GM21723 (cell line): ENCODE measurements around the gene VPS4B.
"Not testable (repeated sequence)": the region's sequence is repeated elsewhere in the genome, so short reads cannot be mapped to it uniquely, and the experiment has no call there.

Experiments used
- ATAC-seq: cut with Tn5 transposase; IDR thresholded peaks from one replicate; pipeline ENCODE4 v1.9.1; 2021; ENCODE audit warnings: mild to moderate bottlenecking, moderate library complexity; ENCODE audit not compliant: unreplicated experiment

Gene VPS4B

GRCh38 chr18:63422087-63422863 is at the start of gene VPS4B:
Gene VPS4B, minus strand, starts transcription at chr18:63422476. Its CDS starts 217 bp downstream, at chr18:63422259.
- ATAC-seq = peak; percentile 97

DNA sequence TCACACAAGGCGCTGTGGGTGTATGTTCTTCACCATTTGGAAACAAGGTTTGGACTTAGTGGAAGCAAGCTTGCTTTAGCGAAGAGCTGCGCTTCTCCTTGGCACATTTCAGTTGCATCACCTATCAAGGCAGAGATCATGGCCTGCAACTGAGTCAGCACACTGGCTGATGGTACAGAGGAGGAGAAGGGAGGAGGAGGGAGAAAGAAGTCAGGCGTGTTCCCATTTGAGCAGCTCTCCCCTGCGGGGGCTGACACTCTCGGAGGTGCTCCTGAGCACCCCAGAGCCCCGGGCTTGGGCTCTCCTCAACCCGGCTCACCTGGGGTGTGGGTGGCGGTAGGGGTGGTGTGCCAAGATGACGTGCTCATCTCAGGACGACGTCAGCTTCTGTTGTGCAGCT is 48.5 kb upstream of the VPS4B start:
- ATAC-seq = no peak

DNA sequence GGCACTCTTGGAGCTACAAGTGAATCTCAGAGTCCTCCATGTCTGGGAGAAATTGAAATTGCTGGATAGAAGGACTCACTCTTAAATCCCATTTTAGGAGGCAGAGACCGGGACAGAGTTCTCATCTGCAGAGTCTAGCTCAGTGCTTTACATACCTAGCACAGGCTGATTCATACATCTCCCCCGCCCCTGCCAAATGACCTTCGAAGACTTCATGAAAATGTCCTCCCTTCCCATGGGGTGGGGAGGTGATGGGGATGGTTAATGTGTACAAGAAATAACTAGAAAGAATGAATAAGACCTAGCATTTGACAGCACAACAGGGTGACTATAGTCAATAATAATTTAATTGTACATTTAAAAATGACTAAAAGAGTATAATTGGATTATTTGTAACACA is 46.3 kb upstream of the VPS4B start:
- ATAC-seq = no peak

DNA sequence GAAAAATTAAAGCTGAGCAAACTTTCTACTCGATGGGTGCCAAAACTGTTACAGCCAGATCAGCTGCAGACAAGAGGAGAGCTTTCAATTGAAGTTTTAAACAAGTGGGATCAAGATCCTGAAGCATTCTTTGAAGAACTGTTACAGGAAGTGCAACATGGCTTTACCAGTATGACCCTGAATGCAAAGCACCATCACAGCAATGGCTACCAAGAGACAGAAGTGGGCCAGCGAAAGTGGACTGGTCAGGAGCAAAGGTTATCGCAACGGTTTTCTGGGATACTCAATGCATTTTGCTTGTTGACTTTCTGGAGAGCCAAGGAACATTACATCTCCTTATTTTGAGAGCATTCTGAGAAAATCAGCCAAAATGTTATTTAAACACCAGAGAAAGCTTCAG is 45.4 kb upstream of the VPS4B start:
- ATAC-seq = no peak

- no peak for ATAC-seq
These were observed 42.8 kb upstream of the VPS4B start for GRCh38 chr18:63465059-63465458.

DNA sequence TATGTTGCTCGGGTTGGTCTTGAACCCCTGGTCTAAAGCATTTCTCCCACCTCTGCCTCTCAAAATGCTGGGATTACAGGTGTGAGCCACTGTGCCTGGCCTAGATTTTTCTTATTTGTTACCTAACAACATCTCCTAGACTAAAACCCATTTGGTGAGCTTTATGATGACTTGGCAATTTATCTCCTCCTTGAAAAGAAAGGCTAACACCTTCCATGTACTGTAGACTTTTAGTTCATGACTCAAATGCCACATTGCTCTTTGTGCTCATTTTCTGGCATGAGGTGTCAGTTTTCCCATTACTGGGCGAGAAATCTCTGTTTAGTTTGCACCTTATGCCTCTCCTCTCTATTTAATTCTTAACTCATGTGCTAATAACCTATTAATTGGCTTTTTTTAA is 42.2 kb upstream of the VPS4B start:
- ATAC-seq = no peak

DNA sequence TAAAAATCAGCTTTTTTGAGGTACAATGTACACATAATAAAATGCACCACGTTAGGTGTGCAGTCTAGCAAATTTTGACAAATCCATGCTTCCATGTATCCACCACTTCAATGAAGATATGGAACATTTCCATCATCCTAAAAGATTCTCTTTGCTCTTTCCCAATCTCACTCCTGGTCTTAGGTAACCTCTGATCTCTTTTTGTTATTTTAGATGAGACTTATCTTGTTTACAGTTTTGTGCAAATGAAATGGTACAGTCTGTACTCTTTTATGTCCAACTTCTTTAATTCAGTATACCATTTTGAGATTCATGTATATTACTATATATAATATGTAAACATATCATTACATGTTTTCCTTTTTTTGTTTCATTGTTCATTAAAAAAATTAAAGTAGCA is 38.1 kb upstream of the VPS4B start:
- no peak for ATAC-seq

DNA sequence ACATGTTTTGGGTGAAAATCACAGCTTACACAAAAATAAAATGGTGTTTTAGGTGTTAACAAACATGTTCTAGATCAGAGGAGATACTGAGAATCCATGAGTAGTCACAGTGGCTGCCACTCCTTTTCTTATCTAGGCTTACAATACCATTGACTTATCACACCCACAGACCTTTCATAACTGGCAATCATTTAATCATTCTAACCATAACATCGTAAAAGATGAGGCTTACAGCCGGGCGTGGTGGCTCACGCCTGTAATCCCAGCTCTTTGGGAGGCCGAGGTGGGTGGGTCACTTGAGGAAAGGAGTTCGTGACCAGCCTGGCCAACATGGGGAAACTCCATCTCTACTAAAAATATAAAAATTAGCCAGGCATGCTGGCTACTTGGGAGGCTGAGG is 35.7 kb upstream of the VPS4B start:
- no peak for ATAC-seq

GRCh38 chr18:63454497-63454896 is 32.2 kb upstream of the VPS4B start:
- no peak for ATAC-seq

GRCh38 chr18:63452751-63453150 is 30.5 kb upstream of the VPS4B start:
- ATAC-seq = not testable (repeated sequence)

DNA sequence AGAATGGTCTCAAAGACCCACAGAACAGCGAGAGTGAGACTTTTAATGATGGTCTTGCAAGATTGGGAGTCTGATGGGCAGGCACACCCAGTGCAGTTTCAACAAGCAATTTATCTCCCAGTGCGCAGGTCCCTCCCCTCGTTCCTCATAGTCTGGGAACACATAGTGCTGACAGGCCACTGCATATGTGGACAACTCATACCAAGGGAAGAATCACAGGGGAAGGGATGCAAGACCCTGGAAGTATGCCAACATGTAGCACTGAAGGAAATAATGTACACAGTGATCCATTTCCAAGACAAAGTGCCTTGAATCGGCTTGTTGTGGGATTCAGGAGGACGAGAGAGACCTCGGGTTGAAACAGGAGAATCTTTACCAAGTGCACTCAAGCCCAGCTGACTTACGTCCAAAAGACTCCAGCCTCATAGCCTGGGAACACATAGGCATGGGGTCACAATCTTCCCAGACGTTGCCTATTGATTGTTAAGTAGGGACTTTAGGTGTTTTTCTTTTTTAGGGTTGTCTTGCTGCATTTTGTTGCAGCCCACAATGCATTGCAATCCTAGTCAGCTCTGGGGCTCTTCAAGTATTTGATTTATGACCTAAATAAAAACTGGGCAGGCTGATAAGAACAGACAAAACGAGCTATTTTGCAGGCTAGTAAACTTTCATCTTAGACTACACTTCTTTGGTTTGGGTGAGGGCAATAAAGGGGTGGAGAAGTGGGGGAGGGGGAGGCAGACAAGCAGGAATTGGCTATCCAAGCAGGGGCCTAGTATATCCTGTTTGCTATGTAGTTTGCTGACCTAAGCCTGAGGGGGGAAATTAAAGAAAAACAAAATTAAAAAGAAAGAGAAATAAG is 29.8 kb upstream of the VPS4B start:
- ATAC-seq = no peak

- no peak for ATAC-seq
These were observed 27.1 kb upstream of the VPS4B start for GRCh38 chr18:63449426-63449825.

GRCh38 chr18:63447066-63447465 is 24.8 kb upstream of the VPS4B start:
- ATAC-seq = no peak

DNA sequence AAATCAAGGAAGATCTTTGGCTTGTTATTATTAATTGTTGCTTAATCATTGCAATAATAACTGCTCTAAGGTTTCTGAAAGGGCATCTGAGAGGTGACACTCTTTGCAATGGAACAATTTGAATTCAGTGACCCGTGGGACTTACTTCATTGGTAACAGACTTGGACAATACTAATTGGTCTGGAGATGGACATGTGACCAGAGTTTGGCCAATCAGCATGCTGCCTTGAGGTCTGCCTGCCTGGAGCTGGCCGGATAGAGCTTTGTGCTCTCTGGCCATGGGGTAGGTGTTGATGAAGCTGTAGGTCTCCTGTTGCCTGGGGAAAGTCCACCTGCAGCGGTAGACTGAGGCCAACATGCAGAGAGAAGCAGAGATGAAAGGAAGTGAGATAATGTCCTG is 24.0 kb upstream of the VPS4B start:
- no peak for ATAC-seq

GRCh38 chr18:63445037-63445436 is 22.8 kb upstream of the VPS4B start:
- ATAC-seq = no peak

- no peak for ATAC-seq
These were observed 22.3 kb upstream of the VPS4B start for GRCh38 chr18:63444580-63444979.

DNA sequence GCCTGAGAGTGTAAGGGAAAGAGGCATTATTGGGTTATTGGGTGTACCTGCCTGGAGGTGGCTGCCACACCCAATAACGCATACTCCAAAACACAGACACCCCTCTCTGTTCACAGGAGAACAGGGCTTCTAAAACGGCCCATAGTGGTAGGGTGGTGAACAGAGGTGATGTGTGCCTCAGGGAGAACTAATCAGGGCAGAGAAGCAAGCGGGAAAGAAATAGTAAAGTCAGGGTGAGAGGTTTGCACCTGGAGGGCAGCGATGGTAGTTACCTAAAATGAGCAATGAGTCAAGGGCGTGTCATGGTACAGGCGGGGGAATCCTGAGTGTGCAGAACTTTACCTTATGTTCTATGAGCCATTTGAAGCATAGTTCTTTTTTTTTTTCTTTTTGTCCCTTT is 21.6 kb upstream of the VPS4B start:
- no peak for ATAC-seq

GRCh38 chr18:63440881-63441280 is 18.6 kb upstream of the VPS4B start:
- ATAC-seq = no peak

DNA sequence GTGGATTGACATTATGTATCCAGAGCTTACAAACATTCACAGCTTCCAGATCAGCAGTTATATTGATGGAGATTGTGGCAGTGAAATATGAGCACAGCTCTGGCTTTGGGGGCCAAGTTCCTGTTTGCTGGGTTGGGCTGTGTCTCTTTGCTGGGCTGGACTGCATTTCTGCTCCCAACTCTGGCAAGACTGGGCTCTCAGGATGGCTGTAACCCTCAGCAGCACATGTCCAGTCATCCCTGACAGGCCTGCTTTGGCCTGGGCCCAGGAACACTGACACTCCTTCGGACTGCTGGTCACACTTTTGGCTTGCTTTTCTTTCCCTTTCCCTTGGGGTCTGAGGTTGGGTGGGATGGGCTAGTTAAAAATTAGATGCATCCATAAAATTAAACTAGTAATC is 17.9 kb upstream of the VPS4B start:
- no peak for ATAC-seq

DNA sequence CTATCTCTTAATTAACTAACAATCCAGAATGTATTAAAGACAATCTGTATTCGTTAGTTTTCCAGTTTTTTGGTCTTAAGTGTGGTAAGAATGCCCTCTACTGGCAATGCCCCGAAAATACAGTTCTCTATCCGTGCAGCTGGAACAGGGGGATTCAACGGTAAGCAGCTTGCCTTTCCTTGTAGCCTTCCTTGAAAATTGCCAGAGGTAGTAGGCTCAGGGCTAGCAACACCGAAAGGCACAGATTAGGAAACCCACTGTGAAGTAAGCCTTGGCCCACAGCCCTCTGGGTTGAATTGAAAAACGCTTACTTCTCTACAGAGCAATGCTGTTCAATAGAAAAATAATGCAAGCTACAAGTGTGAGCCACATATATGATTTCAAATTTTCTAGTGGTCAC is 17.1 kb upstream of the VPS4B start:
- ATAC-seq = no peak

- ATAC-seq = no peak
These were observed 15.9 kb upstream of the VPS4B start for GRCh38 chr18:63438181-63438580.

- ATAC-seq = no peak
These were observed 11.1 kb upstream of the VPS4B start for GRCh38 chr18:63433334-63433866.
